ENCODE results near the gene USP20.

Gene USP20

GRCh38 chr9:129823935-129824601 is 11.2 kb upstream of the USP20 start, which contains the start of gene TOR1A:
TSS of gene TOR1A (minus strand) at chr9:129824136. CDS start at chr9:129824085, 51 bp downstream.
- peak; percentile 93 for DNase-seq (ENCODE audit: low read depth)

DNA sequence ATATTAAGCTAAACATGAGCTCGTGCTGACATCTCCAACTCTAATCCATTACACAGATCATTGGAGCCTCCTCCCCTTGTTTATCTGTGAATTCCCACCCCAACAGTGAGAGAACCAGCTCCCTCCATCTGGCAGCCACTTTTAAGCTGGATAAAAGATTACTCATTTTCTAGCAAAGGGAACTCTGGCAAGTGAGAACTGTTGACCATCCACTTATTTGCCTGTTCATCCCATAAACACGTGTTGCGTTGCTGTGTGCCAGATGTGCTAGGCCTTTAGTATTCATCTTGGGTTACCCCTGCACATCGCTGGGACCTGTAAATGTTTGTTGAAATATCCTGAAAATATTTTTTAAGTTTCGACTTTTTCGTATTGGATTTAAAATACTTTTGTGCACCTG is 8.9 kb upstream of the USP20 start:
- no peak for DNase-seq (ENCODE audit: low read depth)

DNA sequence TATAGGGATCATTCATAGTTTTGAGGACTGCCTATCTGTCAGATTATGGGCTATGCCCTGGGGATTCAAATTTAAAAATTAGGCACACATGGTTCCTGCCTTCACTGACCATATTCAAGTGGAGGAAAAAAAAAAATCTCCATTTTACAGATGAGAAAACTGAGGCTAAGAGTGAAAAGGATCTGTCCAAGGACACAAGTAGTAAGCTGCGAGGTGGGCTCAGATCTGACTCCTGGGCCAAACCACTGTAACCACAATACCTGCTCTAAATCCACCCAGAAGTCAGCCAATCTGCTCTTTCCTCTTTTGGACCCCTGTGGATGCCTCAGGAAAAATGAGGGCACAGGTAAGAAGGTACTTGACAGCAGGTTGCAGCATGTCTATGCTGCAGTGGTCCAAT is 8.5 kb upstream of the USP20 start:
- no peak for DNase-seq (ENCODE audit: low read depth)

DNA sequence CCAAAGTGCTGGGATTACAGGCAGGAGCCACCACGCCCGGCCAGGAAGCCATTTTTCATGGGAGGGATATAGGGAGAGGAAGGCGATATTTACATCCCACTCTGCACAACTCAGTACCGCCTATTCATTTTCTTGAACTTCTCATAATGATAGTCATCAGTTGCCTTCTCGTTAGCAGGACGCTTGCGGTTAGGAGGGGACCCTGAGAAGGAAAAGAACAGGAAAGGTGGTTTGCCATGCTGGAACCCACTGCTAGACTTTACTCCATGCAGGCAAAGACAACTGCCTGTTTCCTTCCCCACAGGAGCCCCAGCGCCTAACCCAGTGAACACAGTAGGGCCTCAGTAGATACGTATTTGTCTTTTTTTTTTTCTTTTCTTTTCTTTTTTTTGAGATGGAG is 7.2 kb upstream of the USP20 start:
- DNase-seq (ENCODE audit: low read depth): no peak

GRCh38 chr9:129828969-129829368 is 6.3 kb upstream of the USP20 start:
- no peak for DNase-seq (ENCODE audit: low read depth)

DNA sequence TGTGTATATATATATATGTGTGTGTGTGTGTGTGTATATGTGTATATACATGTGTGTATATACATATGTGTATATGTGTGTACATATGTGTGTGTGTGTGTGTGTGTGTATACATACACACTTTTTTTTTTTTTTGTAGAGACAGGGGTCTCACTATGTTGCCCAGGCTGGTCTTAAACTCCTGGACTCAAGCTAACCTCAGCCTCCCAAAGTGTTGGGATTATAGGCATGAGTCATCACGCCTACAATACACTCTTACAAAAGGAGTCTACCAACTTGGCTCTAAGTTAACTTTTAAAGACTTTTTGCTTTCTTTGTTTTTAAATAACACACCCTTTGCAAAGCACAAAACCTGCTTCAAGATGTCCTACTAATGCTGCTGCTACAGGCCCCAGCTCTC is 2.3 kb upstream of the USP20 start:
- DNase-seq (ENCODE audit: low read depth): peak; percentile 40

GRCh38 chr9:129834489-129835127 is 650 bp upstream of the USP20 start:
- no peak for DNase-seq (ENCODE audit: low read depth)

DNA sequence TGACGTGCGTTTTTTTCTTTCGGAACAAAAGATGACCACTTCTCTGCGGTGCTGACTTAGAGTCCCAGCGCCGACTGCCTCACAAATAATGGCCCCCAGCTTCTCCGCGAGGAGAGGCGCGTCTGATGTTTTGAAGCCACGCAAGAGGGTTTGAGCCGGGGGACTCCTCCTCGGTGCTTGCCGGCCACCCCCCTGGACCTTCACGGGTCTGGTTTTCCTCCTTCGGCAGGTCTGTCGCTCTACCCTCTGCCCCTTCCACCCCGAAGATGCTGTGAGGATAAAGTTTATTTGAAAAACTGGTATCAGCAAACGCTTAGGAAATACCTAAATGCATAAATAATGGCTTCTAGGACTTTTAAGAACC is 584 bp downstream of the USP20 start:
- DNase-seq (ENCODE audit: low read depth): no peak

- DNase-seq (ENCODE audit: low read depth): no peak
These were observed 1.2 kb downstream of the USP20 start for GRCh38 chr9:129836311-129837007.

- peak; percentile 84 for DNase-seq (ENCODE audit: low read depth)
These were observed 3.5 kb downstream of the USP20 start for GRCh38 chr9:129838707-129839259.

DNA sequence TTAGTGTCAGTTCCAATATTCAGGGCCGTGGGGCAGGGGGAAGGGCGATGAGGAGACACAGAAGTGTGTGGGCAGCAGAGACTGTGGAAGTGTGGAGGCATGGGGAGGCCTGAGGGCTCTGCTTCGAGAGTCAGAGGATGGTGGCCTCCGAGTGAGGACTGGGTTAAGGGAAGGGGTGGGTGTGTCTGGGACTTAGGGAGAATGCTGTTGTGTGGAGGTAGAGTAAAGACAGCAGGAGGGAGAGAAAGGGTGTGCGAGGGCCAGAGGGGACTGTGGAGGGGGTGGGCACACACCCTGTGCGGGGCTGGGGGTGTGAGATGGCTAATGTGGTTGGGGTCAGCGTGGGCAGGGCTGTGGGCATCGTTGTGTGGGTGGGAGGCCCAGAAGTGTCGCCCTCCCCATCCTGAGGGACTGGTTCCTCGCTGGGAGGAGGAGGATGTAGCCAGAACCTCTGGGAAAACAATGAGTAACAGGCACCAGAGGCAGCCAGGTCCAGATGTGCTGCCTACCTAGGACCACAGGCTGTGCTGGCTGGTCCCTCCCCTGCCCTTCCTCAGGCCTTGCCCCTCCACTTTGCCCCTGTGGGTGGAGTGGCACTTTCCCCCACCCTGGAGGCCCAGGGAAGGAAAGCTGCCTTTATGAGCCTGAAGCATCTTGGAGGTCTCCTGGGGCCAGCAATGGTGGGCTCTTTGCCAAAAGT is 4.2 kb downstream of the USP20 start:
- DNase-seq (ENCODE audit: low read depth): no peak

DNA sequence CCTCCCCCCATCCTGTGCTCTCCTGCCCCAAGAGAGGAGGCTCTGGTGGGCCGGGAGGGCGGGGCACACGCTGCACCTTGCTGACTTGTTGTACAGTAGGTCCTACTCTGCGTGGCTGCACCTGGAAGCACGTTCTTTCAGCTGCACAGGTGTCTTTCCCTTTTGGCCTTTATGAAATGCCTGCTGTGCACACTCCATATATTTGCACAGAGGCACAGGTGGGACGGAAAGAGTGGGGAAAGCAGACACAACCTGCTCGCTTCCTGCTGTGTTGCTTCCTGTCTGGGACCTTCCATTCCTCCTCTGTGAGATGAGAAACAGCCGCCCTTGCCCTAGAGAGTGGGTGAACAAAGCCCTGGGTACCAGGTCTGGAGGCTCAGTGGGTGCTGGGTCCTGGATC is 4.8 kb downstream of the USP20 start:
- no peak for DNase-seq (ENCODE audit: low read depth)

DNA sequence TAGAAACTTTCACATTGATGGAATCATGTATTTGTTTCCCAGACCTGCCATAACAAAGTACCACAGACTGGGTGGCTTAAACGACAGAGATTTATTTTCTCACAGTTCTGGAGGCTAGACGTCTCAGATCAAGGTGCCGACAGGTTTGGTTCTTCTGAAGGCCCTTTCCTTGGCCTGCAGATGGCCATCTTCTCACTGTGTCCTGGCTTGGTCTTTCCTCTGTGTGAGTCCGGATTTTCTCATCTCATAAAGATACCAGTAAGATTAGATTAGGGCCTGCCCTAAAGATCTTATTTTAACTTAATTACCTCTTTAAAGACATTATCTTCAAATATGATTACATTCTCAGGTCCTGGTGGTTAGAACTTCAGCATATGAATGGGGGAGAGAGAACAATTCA is 5.8 kb downstream of the USP20 start:
- DNase-seq (ENCODE audit: low read depth): no peak

GRCh38 chr9:129845373-129845772 is 10.1 kb downstream of the USP20 start:
- no peak for DNase-seq (ENCODE audit: low read depth)

DNA sequence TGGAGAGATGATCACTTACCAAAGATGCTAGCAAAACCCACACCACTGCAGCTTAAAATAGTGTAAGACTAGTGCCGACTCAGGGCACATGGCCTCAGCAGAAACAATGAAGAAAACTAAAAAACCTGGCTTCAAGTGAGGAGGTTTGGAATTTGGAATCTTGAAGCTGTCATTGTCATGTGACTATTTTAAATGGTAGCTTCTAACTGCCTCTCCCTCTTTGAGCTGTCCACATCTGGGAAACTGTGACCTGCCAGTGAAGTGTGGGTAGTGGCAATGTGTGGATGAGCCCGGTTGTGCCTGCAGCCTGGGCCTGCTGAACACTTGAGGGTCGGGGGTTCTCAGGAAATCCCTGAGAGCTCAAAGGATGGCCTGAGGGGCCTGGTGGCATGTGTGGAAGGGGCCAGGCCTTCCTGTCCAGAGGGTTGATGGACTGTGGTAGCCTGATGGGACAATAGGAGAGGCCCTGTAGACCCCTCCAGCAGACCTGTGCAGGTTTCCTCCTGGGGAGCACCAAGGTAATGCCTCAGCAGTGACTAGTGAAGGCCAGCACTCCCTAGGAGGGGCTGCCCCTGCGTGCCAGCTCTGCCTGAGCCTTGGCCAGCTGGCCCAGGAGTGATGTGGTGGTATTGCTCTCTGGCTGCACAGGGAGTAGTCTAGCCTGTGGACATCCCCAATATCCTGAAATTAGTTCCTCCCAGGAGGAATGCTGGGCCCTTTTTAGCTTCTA is 13.6 kb downstream of the USP20 start:
- DNase-seq (ENCODE audit: low read depth): no peak

DNA sequence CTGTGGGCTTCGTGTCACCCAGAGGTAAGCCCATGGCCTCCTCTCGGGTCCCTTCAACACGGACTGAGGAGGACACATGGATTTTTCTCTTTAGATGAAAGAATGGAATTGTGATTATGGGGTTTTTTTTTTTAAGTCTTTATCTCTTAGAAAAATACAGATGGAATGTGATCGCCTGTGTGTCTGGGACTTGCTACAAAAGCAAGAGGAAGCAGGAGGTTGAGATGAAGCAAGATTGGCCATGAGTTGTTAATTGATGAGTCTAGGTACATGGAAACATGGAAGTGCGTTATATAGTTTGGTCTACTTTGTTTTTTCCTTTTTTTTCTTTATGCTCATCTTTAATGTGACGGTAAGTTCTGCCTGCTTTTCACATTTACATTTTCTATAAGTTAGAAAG is 14.6 kb downstream of the USP20 start:
- DNase-seq (ENCODE audit: low read depth): no peak

DNA sequence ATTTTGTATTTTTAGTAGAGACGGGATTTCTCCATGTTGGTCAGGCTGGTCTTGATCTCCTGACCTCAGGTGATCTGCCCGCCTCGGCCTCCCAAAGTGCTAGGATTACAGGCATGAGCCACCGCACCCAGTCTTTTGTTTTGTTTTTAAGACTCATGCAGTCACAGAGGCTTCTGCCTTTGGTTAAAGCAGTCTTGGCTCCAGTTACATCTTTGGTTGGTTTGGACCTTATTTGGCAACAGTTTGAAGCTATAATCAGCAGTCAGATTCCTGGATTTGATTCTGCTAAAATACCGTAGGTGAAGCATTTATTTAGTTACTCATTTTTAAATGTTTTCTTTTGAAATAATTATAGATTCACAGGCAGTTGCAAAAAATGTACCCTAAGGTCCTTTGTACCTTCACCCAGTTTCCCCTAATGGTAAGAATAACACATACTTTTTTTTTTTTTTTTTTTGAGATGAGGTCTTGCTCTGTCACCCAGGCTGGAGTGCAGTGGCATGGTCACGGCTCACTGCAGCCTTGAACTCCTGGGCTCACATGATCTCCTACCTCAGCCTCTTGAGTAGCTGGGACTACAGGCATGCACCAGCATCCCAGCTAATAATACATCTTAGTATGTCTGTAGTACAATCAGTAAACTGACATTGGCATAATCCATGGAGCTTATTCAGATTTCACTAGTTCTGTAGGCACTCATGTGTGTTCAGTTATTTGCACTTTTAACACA is 15.7 kb downstream of the USP20 start:
- DNase-seq (ENCODE audit: low read depth): no peak

GRCh38 chr9:129851821-129852220 is 16.6 kb downstream of the USP20 start:
- DNase-seq (ENCODE audit: low read depth): no peak

- DNase-seq (ENCODE audit: low read depth): no peak
These were observed 17.3 kb downstream of the USP20 start for GRCh38 chr9:129852579-129852978.

GRCh38 chr9:129853614-129854013 is 18.4 kb downstream of the USP20 start:
- DNase-seq (ENCODE audit: low read depth): no peak

DNA sequence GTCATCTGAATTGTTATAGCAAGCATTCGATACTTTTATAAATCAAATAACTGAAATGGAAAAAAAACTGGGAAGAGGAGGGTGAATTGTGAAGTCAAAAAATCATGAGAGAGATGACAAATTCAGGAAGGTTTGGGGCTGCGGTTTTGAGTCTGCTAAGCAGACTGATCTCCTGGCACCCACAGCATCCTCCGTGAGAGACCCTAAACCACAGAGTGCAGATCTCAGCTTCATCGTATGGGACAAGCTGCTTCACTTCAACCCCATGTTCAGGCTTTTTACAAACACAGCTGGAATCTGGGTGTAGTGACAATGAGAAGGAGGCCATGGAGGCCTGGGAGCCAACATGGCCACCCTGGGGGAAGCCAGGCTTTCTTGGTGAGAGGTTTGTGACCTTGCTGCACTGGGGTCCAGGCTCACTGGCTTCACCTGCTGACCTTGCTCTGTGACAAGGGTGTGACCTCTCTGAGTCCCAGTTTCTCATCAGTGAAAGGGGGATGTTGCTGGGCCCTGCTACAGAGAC is 19.4 kb downstream of the USP20 start:
- no peak for DNase-seq (ENCODE audit: low read depth)
